HCT116 (cell line): ENCODE data around the gene MLXIPL. TPM values are rescaled to one million over a fixed set of nuclear protein-coding genes. Genes with fewer than 3 reads are reported as not detected.

Experiments used
- ATAC-seq: fragments of 200-7000 bp; cut with Tn5 transposase; 2 replicates; pipeline ENCODE4 v1.9.1; 2020; ENCODE audit warnings: mild to moderate bottlenecking, moderate library complexity
- BruUV-seq: library from RNA; stranded (reverse); fragments of 400-500 nt; replicated peaks from 2 replicates; lab custom pipeline; 2021; lab: Mats Ljungman, UMichigan
- CTCF ChIA-PET: fragments of 300-600 bp; sonication (Branson Sonifier 250); formaldehyde crosslinking; loops from one replicate; lab custom pipeline; 2021; ENCODE audit warnings: antibody characterized with exemption; lab: Charles Lee
- POLR2A ChIA-PET: fragments of 300-600, 350-600 bp; sonication (Branson Sonifier 250); formaldehyde crosslinking; loops from one replicate; lab custom pipeline; 2021; ENCODE audit warnings: antibody characterized with exemption; lab: Charles Lee
- RAD21 ChIA-PET, 2 experiments: fragments of 300-600 bp; sonication (Branson Sonifier 250); formaldehyde crosslinking; loops; one replicate each; lab custom pipeline; 2023; ENCODE audit warnings: low total read pairs in 2 of 2; ENCODE audit not compliant: uncharacterized antibody in 2 of 2, unreplicated experiment in 2 of 2, low non-redundant PET in 1 of 2; lab: Charles Lee
- DNase-seq: peaks from one replicate; pipeline ENCODE4 v3.0.0-alpha.2; 2010; ENCODE audit warnings: low read depth, low spot score
- H2AFZ ChIP-seq: fragments of 200-600 bp; shearing (Covaris generic), sonication (generic); 2 replicates; pipeline ENCODE4 v1.6.1; 2017; ENCODE audit warnings: low read depth, mixed run types, mixed read lengths, antibody characterized with exemption, low read length; ENCODE audit not compliant: poor library complexity, severe bottlenecking
- H3K27ac ChIP-seq: 2 replicates; pipeline ENCODE4 v1.5.1; 2012; ENCODE audit warnings: low read depth, low read length
- H3K27me3 ChIP-seq: fragments of 200-600 bp; sonication (generic); 2 replicates; pipeline ENCODE4 v1.6.1; 2016; ENCODE audit warnings: mixed run types, low read length, mixed read lengths; ENCODE audit not compliant: insufficient read depth
- H3K36me3 ChIP-seq, 2 experiments: fragments of 200-500 bp in 1 of 2; fragments of 200-600 bp in 1 of 2; sonication (Bioruptor generic) in 1 of 2; sonication (generic) in 1 of 2; 2 replicates each; pipeline versions ENCODE4 v1.5.1 to v1.6.1; 2014 to 2016; ENCODE audit warnings: low read length in 2 of 2, inconsistent platforms in 1 of 2, mixed read lengths in 1 of 2, mixed run types in 1 of 2; ENCODE audit not compliant: insufficient read depth in 2 of 2, control insufficient read depth in 1 of 2
- H3K4me1 ChIP-seq, 2 experiments: fragments of 200-600 bp in 1 of 2; sonication (generic) in 1 of 2; 2 replicates each; pipeline versions ENCODE4 v1.5.1 to v1.6.1; 2012 to 2017; ENCODE audit warnings: low read length in 2 of 2, inconsistent platforms in 1 of 2, mild to moderate bottlenecking in 1 of 2, mixed read lengths in 1 of 2, mixed run types in 1 of 2, moderate library complexity in 1 of 2; ENCODE audit not compliant: insufficient read depth in 2 of 2, control insufficient read depth in 1 of 2
- H3K4me2 ChIP-seq: fragments of 200-600 bp; sonication (generic); 2 replicates; pipeline ENCODE4 v1.6.1; 2017; ENCODE audit warnings: mixed run types, low read length, mixed read lengths
- H3K4me3 ChIP-seq, 2 experiments: fragments of 200-600 bp in 1 of 2; sonication (generic) in 1 of 2; replicated peaks in 1 of 2; 2 replicates each; pipeline ENCODE4 v1.5.1; 2011 to 2016; ENCODE audit warnings: low read length in 2 of 2, control low read depth in 1 of 2, low read depth in 1 of 2, mild to moderate bottlenecking in 1 of 2, mixed read lengths in 1 of 2, mixed run types in 1 of 2
- H3K79me2 ChIP-seq: fragments of 200-600 bp; sonication (generic); 2 replicates; pipeline ENCODE4 v1.6.1; 2017; ENCODE audit warnings: mild to moderate bottlenecking, mixed run types, low read length, moderate library complexity, mixed read lengths; ENCODE audit not compliant: insufficient read depth
- H3K9ac ChIP-seq: fragments of 200-600 bp; sonication (generic); 2 replicates; pipeline ENCODE4 v1.6.1; 2016; ENCODE audit warnings: low read length, mixed read lengths
- H3K9me2 ChIP-seq: fragments of 200-600 bp; sonication (generic), shearing (Covaris generic); 2 replicates; pipeline ENCODE4 v1.6.1; 2017; ENCODE audit warnings: mixed run types, mild to moderate bottlenecking, moderate library complexity; ENCODE audit not compliant: insufficient read depth
- H3K9me3 ChIP-seq, 2 experiments: fragments of 200-500 bp in 1 of 2; fragments of 200-600 bp in 1 of 2; sonication (Bioruptor generic) in 1 of 2; sonication (generic) in 1 of 2; 2 replicates each; pipeline ENCODE4 v1.6.1; 2014 to 2017; ENCODE audit warnings: low read length in 2 of 2, mixed read lengths in 2 of 2, inconsistent platforms in 1 of 2, low read depth in 1 of 2, mild to moderate bottlenecking in 1 of 2, mixed run types in 1 of 2, moderate library complexity in 1 of 2; ENCODE audit not compliant: control insufficient read depth in 1 of 2, insufficient read depth in 1 of 2
- H4K20me1 ChIP-seq: fragments of 200-600 bp; sonication (generic), shearing (Covaris generic); 2 replicates; pipeline ENCODE4 v1.6.1; 2017; ENCODE audit warnings: mixed run types, mild to moderate bottlenecking, moderate library complexity; ENCODE audit not compliant: insufficient read depth
- CBX3 ChIP-seq: IDR thresholded peaks from 2 replicates; pipeline ENCODE4 v1.6.1; 2012; ENCODE audit warnings: low read depth
- CEBPB ChIP-seq: IDR thresholded peaks from 2 replicates; pipeline ENCODE4 v1.6.1; 2012; ENCODE audit warnings: low read depth
- CTCF ChIP-seq, 3 experiments: fragments of 200-600 bp in 1 of 3; sonication (generic) in 1 of 3; IDR thresholded peaks in 2 of 3; conservative IDR thresholded peaks in 1 of 3; 2 replicates each; pipeline ENCODE4 v1.5.1; 2012 to 2017; ENCODE audit warnings: low read depth in 2 of 3, low read length in 2 of 3, antibody characterized with exemption in 1 of 3, borderline replicate concordance in 1 of 3, control low read depth in 1 of 3, mild to moderate bottlenecking in 1 of 3, mixed read lengths in 1 of 3, mixed run types in 1 of 3, moderate library complexity in 1 of 3; ENCODE audit not compliant: insufficient read depth in 1 of 3
- EGR1 ChIP-seq: IDR thresholded peaks from 2 replicates; pipeline ENCODE4 v1.6.1; 2012; ENCODE audit warnings: low read depth
- EZH2 ChIP-seq: fragments of 200-600 bp; sonication (generic); IDR thresholded peaks from 2 replicates; pipeline ENCODE4 v1.6.1; 2017; ENCODE audit warnings: antibody characterized with exemption, mixed run types
- FOSL1 ChIP-seq: IDR thresholded peaks from 2 replicates; pipeline ENCODE4 v1.6.1; 2012; ENCODE audit warnings: low read depth
- JUND ChIP-seq: IDR thresholded peaks from 2 replicates; pipeline ENCODE4 v1.6.1; 2012
- POLR2AphosphoS5 ChIP-seq: IDR thresholded peaks from 2 replicates; pipeline ENCODE4 v1.6.1; 2011; ENCODE audit warnings: mild to moderate bottlenecking, low read depth, low read length, moderate library complexity
- RAD21 ChIP-seq: IDR thresholded peaks from 2 replicates; pipeline ENCODE4 v1.6.1; 2012; ENCODE audit warnings: low read depth, mild to moderate bottlenecking
- REST ChIP-seq: IDR thresholded peaks from 2 replicates; pipeline ENCODE4 v1.6.1; 2012; ENCODE audit warnings: low read depth
- SP1 ChIP-seq: IDR thresholded peaks from 2 replicates; pipeline ENCODE4 v1.6.1; 2012; ENCODE audit warnings: low read depth
- TCF7L2 ChIP-seq: IDR thresholded peaks from 2 replicates; pipeline ENCODE4 v1.7.0; 2011; ENCODE audit warnings: borderline replicate concordance, inconsistent platforms; ENCODE audit not compliant: insufficient read depth, insufficient read length; ENCODE audit errors: extremely low read depth
- YY1 ChIP-seq: IDR thresholded peaks from 2 replicates; pipeline ENCODE4 v1.6.1; 2011; ENCODE audit warnings: low read length, low read depth, moderate library complexity, mild to moderate bottlenecking; ENCODE audit not compliant: insufficient replicate concordance; ENCODE audit errors: extremely low read depth
- ZBTB33 ChIP-seq: IDR thresholded peaks from 2 replicates; pipeline ENCODE4 v1.6.1; 2011; ENCODE audit warnings: mild to moderate bottlenecking, low read length, moderate library complexity; ENCODE audit not compliant: insufficient replicate concordance; ENCODE audit errors: extremely low read depth
- ZFX ChIP-seq: fragments of 450-650 bp; IDR thresholded peaks from 2 replicates; pipeline ENCODE4 v1.6.1; 2017
- ZNF274 ChIP-seq: fragments of 200-500 bp; sonication (Bioruptor generic); IDR thresholded peaks from 2 replicates; pipeline ENCODE4 v1.6.1; 2014; ENCODE audit warnings: mild to moderate bottlenecking, low read depth, low read length, inconsistent platforms
- intact Hi-C: fragments of 100-400 bp; cut with micrococcal nuclease; formaldehyde crosslinking; loops from 2 replicates; pipeline ENCODE4 v1.10.0; 2022
- total RNA-seq: library from RNA; stranded (reverse); gene quantifications from one replicate; pipeline ENCODE4 v1.2.1, GENCODE V29; 2021; ENCODE audit not compliant: unreplicated experiment

Gene MLXIPL
- total RNA-seq, 1 experiment from 2014 or later = 79.4 TPM

- TF ChIP-seq CEBPB (no peak), ZNF274 (no peak)
Measured at GRCh38 chr7:73572767-73573186, 51.5 kb downstream of the MLXIPL start (continued).

DNA sequence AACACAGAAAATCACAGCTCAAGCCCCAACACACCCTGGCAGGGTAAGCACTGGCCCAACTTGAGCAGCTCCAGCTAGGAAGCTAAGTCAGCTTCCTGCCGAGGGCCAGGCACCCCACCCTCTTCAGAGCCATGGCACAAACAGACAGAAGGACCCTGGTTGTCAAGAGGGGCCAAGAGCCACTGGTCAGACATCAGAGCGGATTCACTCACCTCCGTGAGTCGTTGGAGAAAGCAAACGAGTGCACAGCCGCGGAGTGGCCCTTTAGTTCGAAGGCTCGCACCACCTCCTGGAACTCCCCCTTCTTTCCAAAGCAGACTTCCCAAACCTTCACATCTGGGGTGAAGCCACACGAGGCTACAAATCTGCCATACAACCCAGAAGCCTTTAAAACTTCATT, 53.3 kb downstream of the MLXIPL start:
- peaks cover 1 to 6% of the 10 kb centered on the region in 2 experiments; a peak in 3 of 4 replicates for H3K4me1 ChIP-seq
- POLR2A ChIA-PET = no interaction called here
- no peak overlapping the region for H3K4me3 ChIP-seq
- CTCF ChIA-PET = no interaction called here
- no peaks in the 10 kb centered on the region for H4K20me1 ChIP-seq
- no peaks in the 10 kb centered on the region for H3K9me3 ChIP-seq
- no peaks in the 10 kb centered on the region for H3K27me3 ChIP-seq
- H2AFZ ChIP-seq = no peak overlapping the region
- H3K9me2 ChIP-seq = no peaks in the 10 kb centered on the region
- H3K27ac ChIP-seq = no peak overlapping the region
- peaks cover 31% of the 10 kb centered on the region; the same call in 1 of the 2 replicates for H3K79me2 ChIP-seq
- H3K4me2 ChIP-seq = no peak overlapping the region
- H3K36me3 ChIP-seq = peaks cover 48 to 51% of the 10 kb centered on the region in 2 experiments
- RAD21 ChIA-PET = no interaction called here
- H3K9ac ChIP-seq = no peak overlapping the region
- DNase-seq (no peak), ATAC-seq (no peak)
- no TSS peak for BruUV-seq
- intact Hi-C loops = no loop called here
- TF ChIP-seq ZNF274 (no peak), ZFX (no peak), FOSL1 (no peak), REST (no peak), EZH2 (no peak), YY1 (no peak), CTCF (IDR thresholded peaks at IDR 0.05 in 2 of 3, conservative IDR thresholded peaks at IDR 0.05 in 1 of 3; ENCODE audit: borderline replicate concordance in 1 of 3, insufficient read depth in 1 of 3, low read depth in 2 of 3, low read length in 2 of 3) (no peak), RAD21 (no peak), SP1 (no peak), JUND (no peak), TCF7L2 (no peak), EGR1 (no peak), CBX3 (no peak), ZBTB33 (no peak), CEBPB (no peak), POLR2AphosphoS5 (no peak)
